Mesendoderm (in vitro differentiated cells): ENCODE measurements around the gene HEPHL1.

ENCODE experiments used
- DNase-seq: peaks from one replicate; pipeline ENCODE4 v3.0.0; 2013
- H2AK5ac ChIP-seq: 2 replicates; pipeline ENCODE4 v1.6.1; 2013; ENCODE audit warnings: low read length, inconsistent platforms
- H2BK120ac ChIP-seq: 2 replicates; pipeline ENCODE4 v1.6.1; 2013; ENCODE audit warnings: low read depth, mild to moderate bottlenecking, low read length, moderate library complexity, mixed read lengths
- H2BK15ac ChIP-seq: replicated peaks from 2 replicates; pipeline ENCODE4 v1.6.1; 2013; ENCODE audit warnings: low read depth, mild to moderate bottlenecking, moderate library complexity
- H2BK5ac ChIP-seq: 2 replicates; pipeline ENCODE4 v1.6.1; 2013; ENCODE audit warnings: low read length, inconsistent platforms
- H3K18ac ChIP-seq: 2 replicates; pipeline ENCODE4 v1.6.1; 2013; ENCODE audit warnings: mild to moderate bottlenecking, low read length, mixed read lengths
- H3K23ac ChIP-seq: one replicate; pipeline ENCODE4 v1.6.1; 2013; ENCODE audit warnings: low read length
- H3K27ac ChIP-seq: 2 replicates; pipeline ENCODE4 v1.5.1; 2013; ENCODE audit warnings: low read depth, mild to moderate bottlenecking, inconsistent platforms, low read length, moderate library complexity
- H3K27me3 ChIP-seq: 2 replicates; pipeline ENCODE4 v1.6.1; 2013; ENCODE audit warnings: low read length, control low read depth, mild to moderate bottlenecking, inconsistent platforms; ENCODE audit not compliant: insufficient read depth, poor library complexity
- H3K36me3 ChIP-seq: 2 replicates; pipeline ENCODE4 v1.6.1; 2013; ENCODE audit warnings: low read length, inconsistent platforms; ENCODE audit not compliant: control insufficient read depth, insufficient read depth
- H3K4ac ChIP-seq: one replicate; pipeline ENCODE4 v1.6.1; 2013; ENCODE audit warnings: low read depth, mild to moderate bottlenecking, low read length, moderate library complexity
- H3K4me1 ChIP-seq: 2 replicates; pipeline ENCODE4 v1.6.1; 2013; ENCODE audit warnings: low read depth, low read length, inconsistent platforms; ENCODE audit not compliant: control insufficient read depth
- H3K4me2 ChIP-seq: 2 replicates; pipeline ENCODE4 v1.6.1; 2013; ENCODE audit warnings: low read length
- H3K4me3 ChIP-seq: 2 replicates; pipeline ENCODE4 v1.5.1; 2013; ENCODE audit warnings: mild to moderate bottlenecking, low read length
- H3K56ac ChIP-seq: one replicate; pipeline ENCODE4 v1.6.1; 2013; ENCODE audit warnings: low read length
- H3K79me1 ChIP-seq: 2 replicates; pipeline ENCODE4 v1.6.1; 2013; ENCODE audit warnings: low read length, inconsistent platforms
- H3K79me2 ChIP-seq: 2 replicates; pipeline ENCODE4 v1.6.1; 2013; ENCODE audit warnings: mild to moderate bottlenecking, low read length; ENCODE audit not compliant: control insufficient read depth, insufficient read depth
- H3K9ac ChIP-seq: 2 replicates; pipeline ENCODE4 v1.6.1; 2013; ENCODE audit warnings: low read length, inconsistent platforms
- H4K5ac ChIP-seq: one replicate; pipeline ENCODE4 v1.6.1; 2013; ENCODE audit warnings: low read length
- H4K8ac ChIP-seq: one replicate; pipeline ENCODE4 v1.6.1; 2013; ENCODE audit warnings: low read depth, mild to moderate bottlenecking, control low read depth, low read length, moderate library complexity
- WGBS: extraction: QIAGEN DNeasy Blood & Tissue Kit; methylation state at CpG from one replicate; pipeline ENCODE4 v1.1.7; 2013; ENCODE audit warnings: low lambda C conversion rate, missing lambda C conversion rate; ENCODE audit not compliant: insufficient coverage; ENCODE audit errors: extremely low coverage; 5-methylcytosine and 5-hydroxymethylcytosine counted together

The HEPHL1 gene

DNA sequence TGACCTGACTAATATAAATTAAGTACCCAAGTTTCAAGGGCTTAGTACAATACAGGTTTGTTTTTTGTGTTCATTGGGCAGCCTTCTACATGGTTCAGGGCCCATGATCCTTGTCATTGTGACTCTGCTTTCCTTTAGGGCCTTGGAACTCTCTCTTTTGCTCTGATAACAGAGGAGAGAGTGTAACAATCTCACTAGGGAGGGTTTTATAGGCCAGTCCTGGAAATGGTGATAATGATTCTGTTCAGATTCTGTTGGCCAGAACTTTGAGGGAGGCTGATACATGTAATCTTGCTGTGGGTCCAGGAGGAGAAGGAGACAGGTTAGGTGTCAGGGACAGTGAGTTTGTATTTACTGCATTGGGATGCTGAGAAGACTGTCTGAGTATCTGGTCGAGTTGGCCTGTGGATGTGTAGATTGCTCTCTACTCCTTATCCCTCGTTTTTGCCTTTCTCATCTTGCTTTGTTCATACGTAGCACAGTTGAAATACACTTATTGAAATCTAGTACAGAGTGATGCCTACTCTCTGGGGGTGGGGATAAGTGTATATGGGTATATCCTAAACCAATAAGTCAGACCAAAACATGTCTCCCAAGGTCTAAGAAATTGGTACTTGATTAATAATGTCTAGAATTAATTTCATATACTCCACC lies 37.5 kb upstream of the HEPHL1 start:
- Histone ChIP-seq H4K5ac (no peak overlapping the region), H2BK15ac (no peak overlapping the region), H2AK5ac (no peak overlapping the region), H3K18ac (no peak overlapping the region), H4K8ac (no peak overlapping the region), H3K27ac (no peak overlapping the region), H3K79me2 (no peaks in the 10 kb centered on the region), H2BK120ac (no peak overlapping the region), H3K23ac (no peak overlapping the region), H3K36me3 (no peaks in the 10 kb centered on the region), H3K27me3 (no peaks in the 10 kb centered on the region), H2BK5ac (no peak overlapping the region), H3K4ac (no peak overlapping the region), H3K56ac (no peak overlapping the region), H3K9ac (no peak overlapping the region), H3K79me1 (no peaks in the 10 kb centered on the region), H3K4me2 (no peak overlapping the region), H3K4me1 (no peaks in the 10 kb centered on the region), H3K4me3 (no peak overlapping the region)
- no CpG with 5 or more reads among the region's 3 CpGs for WGBS
- no peak for DNase-seq

- no peak overlapping the region for H4K8ac ChIP-seq
Measured at GRCh38 chr11:93984196-93984567, 37.0 kb upstream of the HEPHL1 start.

DNA sequence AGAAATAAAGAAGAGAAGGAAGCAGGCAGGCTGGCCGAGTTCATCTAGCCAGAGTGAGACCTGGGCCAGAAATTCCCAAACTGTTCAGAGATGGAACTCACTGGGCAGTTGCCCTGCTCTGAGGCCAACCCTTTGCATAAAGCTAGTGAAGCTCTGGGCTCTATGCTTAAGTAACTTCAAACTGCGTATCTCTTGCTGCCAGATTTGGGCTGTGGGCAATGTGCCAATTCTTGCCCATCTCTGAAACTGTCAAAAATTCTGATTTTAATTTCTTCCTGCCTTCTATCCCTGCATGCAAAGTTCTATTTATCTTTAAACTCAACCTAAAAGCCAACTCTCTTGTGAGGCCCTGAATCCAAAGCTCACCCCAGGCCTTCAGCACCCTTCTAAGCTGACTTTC lies 36.2 kb upstream of the HEPHL1 start:
- Histone ChIP-seq H3K23ac (no peak overlapping the region), H4K8ac (no peak overlapping the region), H4K5ac (no peak overlapping the region), H2BK120ac (no peak overlapping the region), H2BK5ac (no peak overlapping the region), H3K4me2 (no peak overlapping the region), H3K4me3 (no peak overlapping the region), H3K18ac (no peak overlapping the region), H3K27ac (no peak overlapping the region), H3K4me1 (no peaks in the 10 kb centered on the region), H3K9ac (no peak overlapping the region), H3K27me3 (no peaks in the 10 kb centered on the region), H3K79me2 (no peaks in the 10 kb centered on the region), H2AK5ac (no peak overlapping the region), H3K56ac (no peak overlapping the region), H3K4ac (no peak overlapping the region), H3K36me3 (no peaks in the 10 kb centered on the region), H3K79me1 (no peaks in the 10 kb centered on the region), H2BK15ac (no peak overlapping the region)
- DNase-seq = no peak
- no CpG with 5 or more reads among the region's 2 CpGs for WGBS

More at GRCh38 chr11:93984196-93984567, 37.0 kb upstream of the HEPHL1 start:
- H3K4me3 ChIP-seq = no peak overlapping the region
- H3K4me2 ChIP-seq = no peak overlapping the region
- H3K56ac ChIP-seq = no peak overlapping the region
- WGBS = no CpG with 5 or more reads among the region's 1 CpG
- no peaks in the 10 kb centered on the region for H3K4me1 ChIP-seq
- no peaks in the 10 kb centered on the region for H3K36me3 ChIP-seq
- H2BK120ac ChIP-seq = no peak overlapping the region
- H3K23ac ChIP-seq = no peak overlapping the region
- no peaks in the 10 kb centered on the region for H3K79me1 ChIP-seq
- H2BK15ac ChIP-seq = no peak overlapping the region
- H3K18ac ChIP-seq = no peak overlapping the region
- no peak for DNase-seq
- H4K5ac ChIP-seq = no peak overlapping the region
- no peaks in the 10 kb centered on the region for H3K27me3 ChIP-seq
- H3K79me2 ChIP-seq = no peaks in the 10 kb centered on the region
- no peak overlapping the region for H3K27ac ChIP-seq
- H2BK5ac ChIP-seq = no peak overlapping the region
- no peak overlapping the region for H3K4ac ChIP-seq
- no peak overlapping the region for H2AK5ac ChIP-seq
- H3K9ac ChIP-seq = no peak overlapping the region

DNA sequence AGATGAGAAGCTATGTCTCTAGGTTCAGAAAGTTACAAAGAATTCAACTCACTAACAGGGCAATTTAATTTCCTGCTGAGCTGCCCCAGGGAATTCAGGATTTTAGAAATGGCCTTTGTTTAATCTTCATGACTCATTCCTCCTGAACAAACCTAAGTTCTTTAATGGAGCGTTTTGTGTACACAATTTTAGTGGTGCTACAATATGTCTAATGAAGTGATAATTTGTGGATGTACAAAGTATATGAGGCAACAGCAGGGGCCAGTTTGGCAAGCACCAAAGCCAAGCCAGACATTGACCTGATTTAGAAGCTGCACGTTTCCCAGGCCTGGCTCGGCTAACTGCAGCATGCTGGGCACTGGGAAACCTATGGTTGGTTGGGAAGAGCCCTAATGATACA lies 34.4 kb upstream of the HEPHL1 start:
- Histone ChIP-seq H3K4me1 (no peaks in the 10 kb centered on the region), H2BK120ac (no peak overlapping the region), H3K23ac (no peak overlapping the region), H3K4me3 (no peak overlapping the region), H3K27ac (no peak overlapping the region), H3K79me2 (no peaks in the 10 kb centered on the region), H4K8ac (no peak overlapping the region), H4K5ac (no peak overlapping the region), H2BK15ac (no peak overlapping the region), H3K4ac (no peak overlapping the region), H3K56ac (no peak overlapping the region), H2BK5ac (no peak overlapping the region), H3K18ac (no peak overlapping the region), H3K79me1 (no peaks in the 10 kb centered on the region), H3K4me2 (no peak overlapping the region), H3K27me3 (no peaks in the 10 kb centered on the region), H3K9ac (no peak overlapping the region), H3K36me3 (no peaks in the 10 kb centered on the region), H2AK5ac (no peak overlapping the region)
- DNase-seq = peak; percentile 5
- no CpG with 5 or more reads among the region's 3 CpGs for WGBS

DNA sequence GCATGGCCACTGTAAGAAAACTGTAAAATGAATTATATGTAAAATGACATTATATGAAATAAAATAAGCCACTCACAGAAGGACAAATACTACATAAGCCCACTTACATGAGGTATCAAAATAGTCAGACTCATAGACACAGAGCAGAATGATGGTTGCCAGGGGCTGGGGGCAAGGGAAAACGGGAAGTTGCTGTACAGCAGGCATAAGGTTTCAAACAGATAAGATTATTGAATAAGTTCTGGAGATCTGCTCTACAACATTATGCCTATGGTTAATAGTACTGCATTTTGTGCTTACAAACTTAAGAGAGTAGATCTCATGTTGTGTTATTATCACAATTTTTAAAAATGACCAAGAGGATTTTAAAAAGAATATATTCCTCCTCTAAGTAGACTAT lies 32.7 kb upstream of the HEPHL1 start:
- no peak overlapping the region for H3K4me2 ChIP-seq
- no peaks in the 10 kb centered on the region for H3K79me1 ChIP-seq
- H2BK120ac ChIP-seq = no peak overlapping the region
- no peaks in the 10 kb centered on the region for H3K27me3 ChIP-seq
- no CpG with 5 or more reads among the region's 1 CpG for WGBS
- no peak overlapping the region for H3K56ac ChIP-seq
- no peak overlapping the region for H4K8ac ChIP-seq
- no peak overlapping the region for H3K4ac ChIP-seq
- H3K4me3 ChIP-seq = no peak overlapping the region
- H3K4me1 ChIP-seq = no peaks in the 10 kb centered on the region
- no peak overlapping the region for H3K27ac ChIP-seq
- H3K36me3 ChIP-seq = no peaks in the 10 kb centered on the region
- no peaks in the 10 kb centered on the region for H3K79me2 ChIP-seq
- no peak overlapping the region for H3K18ac ChIP-seq
- H4K5ac ChIP-seq = no peak overlapping the region
- H2BK5ac ChIP-seq = no peak overlapping the region
- no peak overlapping the region for H2BK15ac ChIP-seq
- H2AK5ac ChIP-seq = no peak overlapping the region
- H3K9ac ChIP-seq = no peak overlapping the region
- no peak for DNase-seq
- H3K23ac ChIP-seq = no peak overlapping the region

DNA sequence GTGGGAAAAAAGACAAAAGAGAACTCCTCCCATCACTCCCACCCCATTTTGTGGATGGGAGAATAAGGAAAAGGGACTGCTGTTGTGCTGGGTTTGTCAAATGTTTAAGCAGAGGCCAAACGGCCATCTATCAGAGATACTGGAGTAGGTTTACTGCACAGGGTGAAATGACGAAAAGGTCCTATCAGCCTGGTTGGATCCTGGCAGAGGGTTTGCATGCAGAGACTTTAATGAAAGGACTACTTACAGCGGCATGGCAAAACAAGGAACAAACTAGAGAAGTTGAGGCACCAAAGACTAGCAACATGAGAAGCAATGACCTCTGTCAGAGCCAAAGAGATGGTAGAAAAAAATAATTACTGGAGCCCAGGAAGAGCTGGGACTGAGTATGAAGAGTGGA lies 32.2 kb upstream of the HEPHL1 start:
- Histone ChIP-seq H3K4ac (no peak overlapping the region), H3K18ac (no peak overlapping the region), H4K5ac (no peak overlapping the region), H4K8ac (no peak overlapping the region), H3K36me3 (no peaks in the 10 kb centered on the region), H2BK15ac (no peak overlapping the region), H3K56ac (no peak overlapping the region), H3K27ac (no peak overlapping the region), H3K4me1 (no peaks in the 10 kb centered on the region), H2AK5ac (no peak overlapping the region), H2BK5ac (no peak overlapping the region), H3K79me1 (no peaks in the 10 kb centered on the region), H3K4me3 (no peak overlapping the region), H2BK120ac (no peak overlapping the region), H3K27me3 (no peaks in the 10 kb centered on the region), H3K4me2 (no peak overlapping the region), H3K79me2 (no peaks in the 10 kb centered on the region), H3K9ac (no peak overlapping the region), H3K23ac (no peak overlapping the region)
- no CpG with 5 or more reads among the region's 3 CpGs for WGBS
- DNase-seq = no peak
